ENCODE data around the gene FAM216B.
"Not testable (repeated sequence)": the region's sequence is repeated elsewhere in the genome, so short reads cannot be mapped to it uniquely, and the experiment has no call there.

The FAM216B gene

DNA sequence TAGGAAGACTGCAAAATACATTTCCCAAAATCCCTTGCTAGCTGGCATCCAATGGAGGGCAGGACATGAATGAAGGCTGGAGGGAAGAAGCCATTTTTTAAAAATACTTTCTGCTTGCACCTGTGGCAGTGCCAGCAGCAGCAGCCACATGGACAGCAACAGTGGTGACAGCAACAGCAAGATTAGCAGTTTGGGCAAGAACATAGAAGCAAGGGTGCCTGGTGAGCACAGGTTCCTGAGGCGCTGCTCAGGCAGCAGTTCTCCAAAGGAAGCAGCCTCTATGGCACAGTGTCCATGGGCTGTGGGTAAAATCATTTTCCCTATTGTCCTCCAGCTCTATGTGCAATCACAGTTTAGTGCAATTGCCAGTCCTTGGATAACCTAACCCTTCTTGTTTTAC is 1.3 kb upstream of the FAM216B start:
- no peak for DNase-seq (ENCODE audit: low read depth in 2 of 3, low spot score in 1 of 3)

DNA sequence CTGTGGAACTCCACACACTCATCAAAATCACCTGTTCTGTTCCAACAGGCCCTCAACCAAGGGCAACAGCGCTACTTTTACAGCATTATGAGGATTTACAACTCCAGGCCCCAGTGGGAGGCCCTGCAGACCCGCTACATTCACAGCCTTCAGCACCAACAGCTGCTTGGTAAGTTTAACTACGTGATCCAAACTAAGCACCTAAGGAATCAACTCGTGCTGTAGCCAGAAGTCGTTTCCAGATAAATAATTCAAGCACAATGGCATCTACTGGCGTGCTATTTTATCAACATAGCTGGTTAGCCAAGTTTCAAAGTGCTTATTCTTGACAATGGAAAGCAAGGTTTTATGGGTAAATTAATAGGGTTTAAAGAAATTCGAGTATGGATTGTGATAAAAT is 5.3 kb downstream of the FAM216B start:
- no peak for DNase-seq (ENCODE audit: low read depth in 2 of 3, low spot score in 1 of 3)

DNA sequence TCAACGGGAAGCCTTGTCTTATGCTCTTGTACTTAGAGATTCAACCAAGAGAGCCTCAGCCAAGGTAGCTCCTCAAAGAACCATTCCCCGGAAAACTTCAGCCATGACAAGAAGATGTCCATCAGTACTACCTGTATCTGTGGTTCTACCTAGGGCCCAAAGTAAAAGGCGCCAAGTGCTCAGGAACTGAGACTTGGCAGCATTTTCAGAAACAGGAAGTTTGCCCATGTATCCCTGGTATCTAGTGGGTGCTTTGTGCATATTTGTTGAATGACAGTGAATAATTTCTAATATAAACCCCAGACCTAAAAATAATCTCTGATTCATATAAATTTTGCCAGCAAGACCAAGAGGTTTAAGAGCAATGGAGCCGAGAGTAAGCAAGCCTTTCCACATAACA is 7.2 kb downstream of the FAM216B start:
- DNase-seq (ENCODE audit: low read depth in 2 of 3, low spot score in 1 of 3): no peak

DNA sequence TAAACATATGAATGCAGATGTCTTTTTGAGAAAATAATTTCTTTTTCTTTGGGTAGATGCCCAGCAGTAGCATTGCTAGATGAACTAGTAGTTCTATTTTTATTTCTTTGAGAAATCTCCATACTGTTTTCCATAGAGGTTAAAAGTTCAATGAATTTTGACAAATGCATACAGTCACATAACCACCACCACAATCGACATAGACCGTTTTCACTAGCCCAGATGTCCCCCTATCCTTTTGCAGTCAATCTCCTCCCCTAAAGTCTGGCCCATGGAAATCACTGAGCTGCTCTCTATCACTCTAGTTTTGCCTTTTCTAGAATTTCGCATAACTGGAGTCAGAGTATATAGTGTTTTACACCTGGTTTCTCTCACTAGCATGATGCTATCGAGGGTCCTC is 10.8 kb downstream of the FAM216B start:
- no peak for DNase-seq (ENCODE audit: low read depth in 2 of 3, low spot score in 1 of 3)

DNA sequence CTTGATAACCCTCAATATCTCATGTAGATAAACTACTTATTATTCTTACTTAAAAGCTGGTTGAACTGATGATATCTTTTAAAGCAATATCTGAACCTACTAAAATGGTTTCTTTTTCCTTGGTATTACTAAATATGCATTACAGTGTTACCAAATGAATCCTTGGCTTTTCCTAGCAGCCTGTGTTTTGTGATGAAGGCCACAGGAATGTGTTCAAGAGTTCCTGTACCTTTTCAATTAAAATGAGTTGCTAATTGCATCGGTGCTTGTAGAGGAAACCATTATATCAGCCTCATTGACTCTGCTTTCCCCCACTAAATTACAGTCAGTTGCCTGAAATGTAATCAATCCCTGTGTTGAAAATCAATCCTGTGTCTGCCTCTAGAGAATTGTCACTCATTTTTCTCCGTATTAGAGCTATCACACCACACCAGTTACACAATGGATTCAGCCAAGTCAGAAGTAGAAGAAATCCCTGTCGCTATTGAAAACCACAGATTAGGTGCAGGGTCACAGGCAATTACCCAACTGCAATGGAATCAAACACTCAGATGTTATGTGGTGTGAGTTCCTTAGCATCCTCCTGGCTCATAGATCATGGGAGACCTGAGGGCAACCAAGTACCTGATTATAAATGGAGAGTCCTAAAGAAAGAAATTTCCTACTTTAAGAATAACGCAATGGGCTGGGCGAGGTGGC is 13.3 kb downstream of the FAM216B start:
- no peak for DNase-seq (ENCODE audit: low read depth in 2 of 3, low spot score in 1 of 3)

DNA sequence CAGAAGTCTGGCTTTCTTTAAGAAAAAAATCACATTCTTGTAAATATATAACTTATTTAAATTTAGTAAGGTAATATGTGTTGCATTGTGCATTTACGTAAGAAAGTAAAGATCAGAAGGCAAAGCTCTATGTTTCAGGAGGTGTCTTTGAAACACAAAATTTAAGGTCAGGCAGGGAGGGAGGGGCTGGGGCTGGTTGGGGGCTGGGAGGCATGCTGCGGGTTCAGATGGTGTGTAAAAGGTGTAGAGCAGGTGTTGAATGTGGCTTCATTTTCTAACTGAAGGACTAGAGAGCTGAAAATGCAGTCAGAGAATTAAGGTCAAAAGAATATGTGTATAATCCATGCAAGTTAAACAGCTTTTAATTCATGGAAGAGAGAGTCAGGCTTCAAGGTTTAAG is 14.3 kb downstream of the FAM216B start:
- DNase-seq (ENCODE audit: low read depth in 2 of 3, low spot score in 1 of 3): no peak

DNA sequence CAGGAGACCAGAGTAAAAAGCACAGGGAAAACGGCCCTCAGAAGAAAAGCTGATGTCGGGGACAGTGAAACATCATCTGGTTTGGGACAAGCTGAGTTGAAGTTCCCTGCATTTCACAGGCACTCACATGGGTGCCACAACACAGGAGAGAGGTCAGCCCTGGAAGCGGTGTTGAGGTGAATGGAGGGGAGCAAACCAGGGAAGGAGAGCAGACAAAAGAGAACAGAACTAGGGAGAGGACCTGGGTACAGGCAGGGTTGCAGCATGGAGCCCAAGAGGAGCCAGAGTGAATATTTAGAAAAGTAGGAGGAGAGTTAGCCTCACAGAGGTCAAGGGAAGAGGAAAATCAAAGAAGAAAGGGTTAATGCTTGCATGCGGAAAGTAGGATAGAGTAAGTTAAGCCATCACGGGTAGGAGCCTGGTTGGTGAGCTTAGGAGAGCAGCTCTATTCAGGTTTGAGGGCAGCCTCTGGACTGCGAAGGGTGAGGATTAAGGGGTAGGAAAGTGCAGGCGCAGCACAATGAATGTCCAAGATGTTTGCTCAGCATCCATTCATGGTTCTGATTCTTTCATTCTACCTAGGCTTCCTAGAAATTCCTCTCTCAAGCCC is 15.5 kb downstream of the FAM216B start:
- no peak for DNase-seq (ENCODE audit: low read depth in 2 of 3, low spot score in 1 of 3)

DNA sequence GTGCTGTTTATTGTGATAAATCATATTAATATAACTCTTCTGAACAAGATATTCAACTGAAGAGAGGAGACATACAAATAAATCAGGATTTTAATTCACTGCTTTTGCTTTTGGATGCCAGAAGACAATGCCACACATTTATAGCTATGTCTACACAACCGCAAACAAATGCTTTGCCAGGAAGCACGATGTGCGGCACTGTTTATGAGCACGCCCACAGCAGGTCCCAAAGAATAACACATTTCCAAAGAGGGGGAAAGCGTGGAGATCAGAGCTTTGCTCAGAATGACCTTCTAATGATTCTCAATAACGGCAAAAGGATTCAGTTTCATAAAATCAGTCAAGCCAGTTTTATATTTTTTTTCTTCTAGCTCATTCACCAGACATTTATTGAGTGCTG is 16.7 kb downstream of the FAM216B start:
- no peak for DNase-seq (ENCODE audit: low read depth in 2 of 3, low spot score in 1 of 3)

DNA sequence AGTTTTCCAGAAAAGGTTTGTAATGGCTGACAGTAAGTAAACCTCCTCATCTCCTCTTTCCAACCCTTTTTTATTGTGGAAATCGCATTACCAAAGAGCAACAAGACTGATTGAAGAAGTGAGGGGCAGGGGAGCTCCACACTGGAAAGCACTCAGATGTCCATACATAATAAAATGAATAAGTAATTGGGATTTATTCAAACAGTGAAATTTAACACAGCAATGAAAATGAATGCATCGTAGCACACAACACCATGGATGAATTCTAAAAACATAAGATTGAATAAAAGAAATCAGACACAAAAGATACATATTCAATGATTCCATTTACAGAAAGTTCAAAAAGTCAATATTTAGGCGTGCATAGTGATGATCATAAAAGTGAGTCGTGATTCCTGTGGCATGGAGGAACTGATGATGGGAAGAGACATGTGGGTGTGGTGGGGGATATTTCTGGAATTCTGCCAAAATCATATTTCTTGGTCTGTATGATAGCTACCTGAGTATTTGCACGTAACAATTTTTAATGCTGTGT is 18.8 kb downstream of the FAM216B start:
- no peak for DNase-seq (ENCODE audit: low read depth in 2 of 3, low spot score in 1 of 3)

DNA sequence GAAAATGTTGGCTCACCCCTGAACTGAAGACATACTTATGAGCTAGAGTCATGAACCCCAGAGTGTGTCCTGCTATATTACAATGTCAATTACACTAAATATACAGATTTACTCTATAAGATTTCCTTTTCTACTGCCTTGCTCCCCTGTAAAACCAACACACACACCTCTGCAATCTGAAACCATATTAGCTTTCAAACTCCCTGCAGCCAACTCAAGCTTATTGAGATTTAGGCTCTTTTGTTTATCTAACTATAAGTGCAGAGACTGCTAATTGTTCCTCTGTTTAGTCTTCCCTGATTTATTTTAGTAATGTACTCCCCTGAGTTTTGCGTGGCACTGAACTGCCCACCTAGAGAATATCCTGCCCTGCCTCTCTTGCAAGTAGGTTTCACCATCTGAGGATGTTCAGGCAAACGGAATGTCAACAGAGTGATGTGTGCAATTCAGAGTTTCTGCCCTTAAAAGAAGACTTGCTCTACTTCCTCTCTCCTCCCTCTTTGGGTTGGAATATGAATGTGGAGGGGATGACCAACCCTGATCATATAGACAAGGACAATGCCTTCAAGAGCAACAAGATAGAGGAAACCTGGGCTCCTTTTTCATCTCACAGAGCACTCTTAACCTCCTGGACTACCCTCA is 22.3 kb downstream of the FAM216B start:
- no peak for DNase-seq (ENCODE audit: low read depth in 2 of 3, low spot score in 1 of 3)

DNA sequence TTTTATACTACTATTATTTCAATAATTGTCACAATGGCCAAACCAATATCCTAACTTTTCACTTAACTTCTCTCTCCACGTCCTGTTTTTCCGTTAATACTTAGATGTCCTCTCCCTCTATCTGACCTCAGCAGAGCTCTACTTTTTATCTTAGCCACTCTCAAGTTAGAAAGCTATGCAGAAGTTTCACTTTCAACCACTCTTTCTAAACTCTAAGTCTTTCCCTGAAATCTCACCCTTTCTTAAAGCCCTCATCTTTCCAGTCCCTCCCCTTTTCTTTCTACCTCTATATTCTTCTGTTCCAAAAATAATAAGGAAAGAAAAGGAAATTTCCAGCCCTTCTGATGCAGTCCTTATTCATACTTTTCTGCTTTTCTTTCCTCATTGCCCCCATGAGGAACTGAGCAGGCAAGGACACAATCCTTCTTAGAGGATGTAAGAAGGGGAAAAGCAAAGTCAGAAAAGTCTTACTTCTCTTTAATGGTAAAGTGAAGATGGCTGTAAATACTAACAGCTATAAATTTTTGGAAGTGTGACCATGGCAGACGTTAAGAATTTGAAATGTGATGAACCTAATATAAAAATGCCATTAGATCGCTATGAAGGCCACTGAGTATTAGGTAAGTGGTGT is 23.0 kb downstream of the FAM216B start:
- no peak for DNase-seq (ENCODE audit: low read depth in 2 of 3, low spot score in 1 of 3)

DNA sequence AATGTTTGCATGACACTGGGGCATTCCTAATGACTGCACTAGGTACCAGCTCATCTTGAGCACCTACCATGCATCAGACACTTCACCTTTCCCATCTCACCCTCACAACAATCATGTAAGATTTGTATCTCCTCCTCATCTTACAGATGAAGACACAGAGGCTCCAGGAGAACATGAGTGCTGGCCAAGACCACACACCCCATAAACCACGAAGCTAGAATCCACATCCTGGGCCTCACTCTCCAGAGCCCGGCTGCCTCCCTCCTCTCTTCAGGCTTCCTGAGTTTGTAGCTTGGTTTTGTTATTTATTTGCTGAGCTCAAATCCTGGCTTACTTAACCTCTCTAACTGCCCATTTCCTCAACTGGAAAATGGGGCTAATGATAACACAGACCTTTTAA is 25.9 kb downstream of the FAM216B start:
- no peak for DNase-seq (ENCODE audit: low read depth in 2 of 3, low spot score in 1 of 3)

DNA sequence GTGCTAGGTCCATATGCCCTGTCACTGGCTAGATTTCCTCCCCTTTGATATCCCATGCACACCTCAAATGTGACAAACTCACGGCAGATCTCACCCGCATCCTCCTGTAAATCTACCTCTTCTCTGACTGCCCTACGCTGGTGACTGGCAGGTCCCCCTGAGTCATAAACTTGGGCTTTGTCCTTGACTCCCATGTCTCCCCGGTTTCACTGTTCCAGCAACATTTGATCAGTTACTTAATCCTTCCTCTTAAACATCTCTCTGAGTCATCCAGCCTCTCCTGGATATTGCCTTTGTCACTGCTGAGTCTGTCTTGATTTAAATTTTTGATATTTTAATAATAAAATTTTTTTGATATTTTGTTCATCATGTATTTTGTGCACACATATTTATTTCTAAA is 26.5 kb downstream of the FAM216B start:
- DNase-seq (ENCODE audit: low read depth in 2 of 3, low spot score in 1 of 3): no peak

DNA sequence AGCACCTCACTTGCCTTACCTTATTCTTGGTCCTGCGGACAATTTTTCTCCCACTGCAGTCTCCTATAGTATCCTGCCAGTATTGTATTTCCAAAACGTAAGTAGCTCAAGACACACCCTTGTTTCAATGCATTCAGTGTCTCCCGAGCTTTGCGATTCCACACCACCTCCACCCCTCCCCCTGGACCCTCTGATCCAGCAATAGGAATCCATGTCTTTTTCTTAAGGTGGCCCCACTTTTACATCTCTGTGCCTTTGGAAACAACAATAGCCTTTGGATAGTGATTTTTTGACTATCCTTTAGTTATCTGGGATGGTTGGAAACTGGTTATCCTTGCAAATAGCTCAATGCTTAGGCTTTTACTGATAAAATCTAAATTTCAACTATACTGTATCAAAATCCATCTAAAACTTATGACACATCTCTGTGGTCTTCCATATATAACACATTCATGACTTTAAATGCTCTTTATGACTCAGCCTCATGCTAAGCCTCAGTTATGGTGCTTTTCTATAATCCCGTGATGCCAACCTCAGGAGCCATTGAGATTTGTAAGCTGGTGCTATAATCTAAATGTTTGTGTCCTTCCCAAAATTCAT is 27.1 kb downstream of the FAM216B start:
- DNase-seq (ENCODE audit: low read depth in 2 of 3, low spot score in 1 of 3): no peak

DNA sequence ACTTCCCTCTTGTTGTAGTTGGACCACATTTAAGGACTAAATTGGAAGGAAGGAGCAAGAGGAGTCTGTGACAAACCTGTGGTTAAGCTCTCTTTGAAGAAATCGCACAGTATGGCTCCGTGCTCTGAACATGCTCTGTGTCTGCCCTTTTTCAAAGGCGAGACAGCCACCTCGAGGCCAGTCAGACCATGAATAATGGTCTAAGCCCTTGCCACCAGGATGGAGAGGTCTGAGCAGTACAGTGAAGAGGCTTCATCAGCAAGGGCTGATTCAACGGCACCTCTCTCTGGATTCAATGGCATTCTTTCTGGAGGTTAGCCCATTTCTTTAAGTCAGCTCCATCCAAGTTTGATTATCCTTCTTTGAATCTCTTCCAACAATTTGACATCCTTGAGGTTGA is 30.9 kb downstream of the FAM216B start:
- DNase-seq (ENCODE audit: low read depth in 2 of 3, low spot score in 1 of 3): no peak

DNA sequence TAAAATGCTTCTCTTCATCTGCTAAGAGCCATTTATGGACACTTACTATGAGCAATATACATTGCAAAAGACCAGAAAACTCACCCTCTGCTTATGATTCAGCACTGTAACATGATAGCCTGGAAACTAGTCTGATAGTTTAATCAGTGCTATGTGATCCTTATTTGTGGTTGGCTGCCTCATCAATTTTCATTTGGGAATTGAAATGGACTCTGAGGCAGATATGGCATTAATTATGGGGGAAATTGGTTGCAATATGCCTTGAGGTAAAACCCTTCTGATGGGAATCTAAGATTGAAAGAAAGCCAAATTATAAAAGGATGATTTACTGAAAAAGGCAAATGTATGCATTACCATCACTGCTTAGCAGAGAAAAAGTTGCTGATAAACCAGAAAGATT is 33.5 kb downstream of the FAM216B start:
- no peak for DNase-seq (ENCODE audit: low read depth in 2 of 3, low spot score in 1 of 3)

DNA sequence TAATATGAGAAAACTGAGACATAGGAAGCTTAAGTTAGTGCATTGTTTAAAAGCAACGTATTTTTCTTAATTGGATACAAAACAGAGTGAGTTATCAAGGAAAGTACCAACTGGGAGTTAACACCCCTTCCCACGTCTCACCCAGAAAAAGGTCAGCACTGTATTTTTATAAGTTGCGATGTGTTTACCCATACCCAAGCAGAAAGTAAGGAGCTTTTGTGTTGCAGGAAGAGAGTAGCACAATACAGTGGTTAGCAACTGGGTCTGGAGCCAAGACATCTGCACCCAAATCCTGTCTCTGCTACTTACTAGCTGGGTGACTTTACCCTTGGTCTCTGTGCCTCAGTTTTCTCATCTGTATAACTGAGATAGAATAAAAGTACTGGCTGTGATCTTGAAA is 34.3 kb downstream of the FAM216B start:
- DNase-seq (ENCODE audit: low read depth in 2 of 3, low spot score in 1 of 3): no peak

DNA sequence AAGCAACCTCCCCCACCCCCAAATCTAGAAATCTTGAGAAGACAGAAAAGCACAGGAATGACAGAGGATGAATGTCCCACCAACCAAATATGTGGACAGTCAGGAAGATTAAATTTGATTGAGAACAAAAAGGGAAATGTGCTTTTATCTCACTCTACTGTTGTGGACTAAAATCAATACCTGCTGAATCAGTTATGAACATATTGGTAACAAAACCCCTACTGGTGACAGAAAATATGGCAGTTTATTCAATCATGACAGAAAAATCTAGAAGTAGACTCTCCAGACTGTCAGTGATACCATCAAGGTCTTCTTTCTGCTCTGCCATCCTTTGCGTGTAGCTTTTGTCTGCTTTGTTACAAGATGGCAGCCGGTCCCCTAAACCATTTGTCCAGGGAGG is 35.2 kb downstream of the FAM216B start:
- no peak for DNase-seq (ENCODE audit: low read depth in 2 of 3, low spot score in 1 of 3)

DNA sequence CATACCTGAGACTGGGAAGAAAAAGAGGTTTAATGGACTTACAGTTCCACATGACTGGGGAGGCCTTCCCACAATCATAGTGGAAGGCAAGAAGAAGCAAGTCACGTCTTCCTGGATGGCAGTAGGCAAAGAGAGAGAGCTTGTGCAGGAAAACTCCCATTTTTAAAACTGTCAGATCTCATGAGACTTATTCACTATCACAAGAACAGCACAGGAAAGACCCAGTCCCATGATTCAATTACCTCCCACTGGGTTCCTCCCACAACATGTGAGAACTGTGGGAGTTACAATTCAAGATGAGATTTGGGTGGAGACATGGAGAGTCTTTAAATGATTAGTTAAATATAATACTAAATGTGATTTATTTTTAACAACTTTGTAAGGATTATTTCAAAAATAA is 38.3 kb downstream of the FAM216B start:
- not testable (repeated sequence) for DNase-seq (ENCODE audit: low read depth in 2 of 3, low spot score in 1 of 3)

DNA sequence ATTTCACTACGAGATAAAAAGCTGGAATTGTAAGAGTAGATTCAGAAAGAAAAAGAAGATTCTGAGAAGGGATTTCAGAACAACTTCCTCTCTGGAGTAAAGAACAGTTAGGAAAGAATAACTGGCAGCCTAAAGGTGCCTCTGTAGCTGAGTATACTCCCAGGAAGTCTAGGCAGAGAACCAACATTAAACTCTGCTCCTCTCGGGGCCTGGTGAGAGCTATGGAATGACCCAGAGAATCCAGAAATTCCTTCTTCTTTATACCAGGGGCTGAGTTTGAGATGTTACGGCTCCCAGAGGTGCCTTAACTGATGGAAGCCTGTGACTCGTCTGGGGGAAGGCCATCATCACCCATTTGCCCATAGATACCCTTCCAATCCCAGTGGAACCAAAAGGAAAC is 39.1 kb downstream of the FAM216B start:
- no peak for DNase-seq (ENCODE audit: low read depth in 2 of 3, low spot score in 1 of 3)

DNA sequence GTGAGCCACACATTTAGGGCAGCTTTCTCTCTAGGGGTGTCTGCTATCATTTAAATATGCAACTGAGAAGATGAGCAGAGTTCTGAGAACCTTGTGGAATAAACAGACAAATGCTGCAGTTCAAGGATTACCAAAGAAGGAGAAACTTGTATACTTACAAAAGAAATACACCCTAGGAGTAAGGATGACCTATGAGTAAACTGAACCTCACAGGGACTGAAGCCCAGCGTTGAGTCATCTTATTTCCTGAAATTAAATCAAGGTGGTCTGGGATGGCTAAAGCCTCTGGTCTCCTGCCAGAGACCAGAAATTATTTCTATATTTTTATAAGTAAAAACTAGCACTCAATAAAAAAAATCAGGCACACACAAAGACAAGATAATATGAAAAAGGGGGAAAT is 40.1 kb downstream of the FAM216B start:
- DNase-seq (ENCODE audit: low read depth in 2 of 3, low spot score in 1 of 3): no peak
